Measurements from ENCODE around the gene CDX2. TPM values are rescaled to one million over a fixed set of nuclear protein-coding genes. Genes with fewer than 3 reads are reported as not detected.

The CDX2 gene
- total and polyA plus RNA-seq, 2 experiments from 2014 or later: 34.6 to 60.6 TPM

GRCh38 chr13:27978301-27978968 lies 9.3 kb upstream of the CDX2 start:
- H3K4me2 ChIP-seq: peak overlapping the region; percentile 75
- no peaks in the 10 kb centered on the region for H3K9me3 ChIP-seq (ENCODE audit: low read depth)

GRCh38 chr13:27977476-27978300 lies 8.6 kb upstream of the CDX2 start:
- Histone ChIP-seq H2AFZ (no peak overlapping the region), H3K79me2 (peaks cover 12% of the 10 kb centered on the region), H3K27me3 (peaks cover 97% of the 10 kb centered on the region), H3K4me1 (ENCODE audit: insufficient read depth) (no peaks in the 10 kb centered on the region), H3K9me2 (replicated peaks; ENCODE audit: insufficient read depth) (no peaks in the 10 kb centered on the region), H4K20me1 (ENCODE audit: insufficient read depth, poor library complexity, severe bottlenecking) (no peaks in the 10 kb centered on the region), H3K4me2 (peak overlapping the region; percentile 75), H3K27ac (peak overlapping the region; percentile 90), H3K4me3 (peak overlapping the region; percentile 36), H3K9me3 (ENCODE audit: low read depth) (no peaks in the 10 kb centered on the region), H3K36me3 (replicated peaks; ENCODE audit: insufficient read depth, low read depth) (no peaks in the 10 kb centered on the region)
- DNase-seq (ENCODE audit: low spot score): no peak
- TF ChIP-seq EZH2 (IDR thresholded peaks at IDR 0.05; ENCODE audit: borderline replicate concordance): peak; percentile 74
- no peak for TF ChIP-seq CTCF (IDR thresholded peaks at IDR 0.05; ENCODE audit: poor library complexity)
- peak; percentile 72 for TF ChIP-seq EZH2phosphoT487 (IDR thresholded peaks at IDR 0.05; ENCODE audit: low read depth, severe bottlenecking, unreplicated experiment)
- 4% methylated on average over 70 of the region's 80 CpGs for WGBS (ENCODE audit: low lambda C conversion rate, missing lambda C conversion rate)

More at GRCh38 chr13:27978301-27978968, 9.3 kb upstream of the CDX2 start:
- Histone ChIP-seq H3K36me3 (replicated peaks; ENCODE audit: insufficient read depth, low read depth) (no peaks in the 10 kb centered on the region), H3K9me2 (replicated peaks; ENCODE audit: insufficient read depth) (no peaks in the 10 kb centered on the region), H3K79me2 (peaks cover 18% of the 10 kb centered on the region), H3K27ac (peak overlapping the region; percentile 90), H2AFZ (no peak overlapping the region), H3K4me1 (ENCODE audit: insufficient read depth) (no peaks in the 10 kb centered on the region), H4K20me1 (ENCODE audit: insufficient read depth, poor library complexity, severe bottlenecking) (no peaks in the 10 kb centered on the region), H3K27me3 (peaks cover 97% of the 10 kb centered on the region), H3K4me3 (peak overlapping the region; percentile 36)
- DNase-seq (ENCODE audit: low spot score): peak; percentile 81
- TF ChIP-seq CTCF (IDR thresholded peaks at IDR 0.05; ENCODE audit: poor library complexity) (no peak), EZH2 (IDR thresholded peaks at IDR 0.05; ENCODE audit: borderline replicate concordance) (no peak), EZH2phosphoT487 (IDR thresholded peaks at IDR 0.05; ENCODE audit: low read depth, severe bottlenecking, unreplicated experiment) (no peak)
- WGBS (ENCODE audit: low lambda C conversion rate, missing lambda C conversion rate): 0% methylated on average over 37 of the region's 65 CpGs

- H3K9me2 ChIP-seq (replicated peaks; ENCODE audit: insufficient read depth): no peaks in the 10 kb centered on the region
- H3K27me3 ChIP-seq: peaks cover 97% of the 10 kb centered on the region
- peak overlapping the region; percentile 75 for H3K4me2 ChIP-seq
- no peak for DNase-seq (ENCODE audit: low spot score)
- no peaks in the 10 kb centered on the region for H3K9me3 ChIP-seq (ENCODE audit: low read depth)
- peak overlapping the region; percentile 16 for H2AFZ ChIP-seq
- no peaks in the 10 kb centered on the region for H3K4me1 ChIP-seq (ENCODE audit: insufficient read depth)
- no peaks in the 10 kb centered on the region for H4K20me1 ChIP-seq (ENCODE audit: insufficient read depth, poor library complexity, severe bottlenecking)
- TF ChIP-seq CTCF (IDR thresholded peaks at IDR 0.05; ENCODE audit: poor library complexity): no peak
- TF ChIP-seq EZH2phosphoT487 (IDR thresholded peaks at IDR 0.05; ENCODE audit: low read depth, severe bottlenecking, unreplicated experiment): peak; percentile 20
- TF ChIP-seq EZH2 (IDR thresholded peaks at IDR 0.05; ENCODE audit: borderline replicate concordance): no peak
- no peak overlapping the region for H3K4me3 ChIP-seq
- 28% methylated on average over 12 of the region's 12 CpGs for WGBS (ENCODE audit: low lambda C conversion rate, missing lambda C conversion rate)
- peak overlapping the region; percentile 90 for H3K27ac ChIP-seq
- H3K79me2 ChIP-seq: peaks cover 11% of the 10 kb centered on the region
- H3K36me3 ChIP-seq (replicated peaks; ENCODE audit: insufficient read depth, low read depth): no peaks in the 10 kb centered on the region
These were observed 7.4 kb upstream of the CDX2 start for GRCh38 chr13:27976362-27977091.
